Renal cortical epithelial cell (primary cell): Measurements from ENCODE around the gene GPR137. TPM values are rescaled to one million over a fixed set of nuclear protein-coding genes. Genes with fewer than 3 reads are reported as not detected.
A peak's percentile ranks its signal among the peaks of the same experiment; 100 is the strongest.

ENCODE experiments used
- DNase-seq: peaks from one replicate; pipeline ENCODE4 v3.0.0-alpha.2; 2011; ENCODE audit warnings: low read depth
- total RNA-seq: library from RNA; depleted of rRNA; stranded (reverse); fragments of >200 nt; gene quantifications from 2 replicates; pipeline ENCODE4 v1.2.3, GENCODE V29; 2014

GPR137 gene
- total RNA-seq, 1 donor from 2014 or later, result 18.9 TPM

GRCh38 chr11:64264371-64264852 lies 21.2 kb upstream of the GPR137 start:
- DNase-seq, result no peak

- no peak for DNase-seq
Measured at GRCh38 chr11:64265176-64266160, 20.2 kb upstream of the GPR137 start.

GRCh38 chr11:64266339-64266738 lies 19.3 kb upstream of the GPR137 start:
- no peak for DNase-seq

- no peak for DNase-seq
Measured at GRCh38 chr11:64267207-64267945, 18.3 kb upstream of the GPR137 start.

GRCh38 chr11:64268025-64268892 lies 17.4 kb upstream of the GPR137 start:
- DNase-seq, result no peak

GRCh38 chr11:64268893-64269539 lies 16.6 kb upstream of the GPR137 start:
- peak; percentile 16 for DNase-seq

GRCh38 chr11:64269540-64270220 lies 16.0 kb upstream of the GPR137 start:
- DNase-seq, result peak; percentile 99

- no peak for DNase-seq
Measured at GRCh38 chr11:64275031-64275800, 10.4 kb upstream of the GPR137 start.

- DNase-seq, result no peak
Measured at GRCh38 chr11:64275841-64276240, 9.8 kb upstream of the GPR137 start.

GRCh38 chr11:64276653-64277431 lies 8.8 kb upstream of the GPR137 start:
- no peak for DNase-seq

- no peak for DNase-seq
Measured at GRCh38 chr11:64278576-64279190, 7.0 kb upstream of the GPR137 start.

GRCh38 chr11:64281957-64282770 lies 3.5 kb upstream of the GPR137 start:
- DNase-seq, result no peak

- DNase-seq, result no peak
Measured at GRCh38 chr11:64283092-64283491, 2.6 kb upstream of the GPR137 start.

- peak; percentile 74 for DNase-seq
Measured at GRCh38 chr11:64284048-64284961, 1.3 kb upstream of the GPR137 start, which contains the start of gene BAD. Gene BAD, minus strand, starts transcription at chr11:64284665. Its CDS starts 297 bp downstream, at chr11:64284368.

- no peak for DNase-seq
Measured at GRCh38 chr11:64285885-64286800, 495 bp downstream of the GPR137 start.
